Measurements from ENCODE around the gene TRIM7. TPM values are rescaled to one million over a fixed set of nuclear protein-coding genes. Genes with fewer than 3 reads are reported as not detected.
"Not testable (repeated sequence)": the region's sequence is repeated elsewhere in the genome, so short reads cannot be mapped to it uniquely, and the experiment has no call there.

The TRIM7 gene
- total and polyA plus RNA-seq, 12 donors, result 0.55 to 6.3 (median 3.8) TPM

DNA sequence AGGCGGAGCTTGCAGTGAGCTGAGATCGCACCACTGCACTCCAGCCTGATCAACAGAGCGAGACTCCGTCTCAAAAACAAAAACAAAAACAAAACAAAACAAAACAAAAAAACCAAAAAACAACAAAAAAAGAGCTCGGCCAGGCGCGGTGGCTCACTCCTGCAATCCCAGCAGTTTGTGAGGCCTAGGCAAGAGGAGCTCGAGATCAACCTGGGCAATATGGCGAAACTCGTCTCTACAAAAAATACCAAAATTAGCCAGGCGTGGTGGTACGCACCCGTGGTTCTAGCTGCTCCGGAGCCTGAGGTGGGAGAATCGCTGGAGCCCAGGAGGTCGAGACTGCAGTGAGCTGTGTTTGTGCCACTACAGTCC is 20.2 kb downstream of the TRIM7 start:
- Histone ChIP-seq H3K36me3 (replicated peaks in 1 of 2) (no peaks in the 10 kb centered on the region), H3K4me3 (peak overlapping the region in 1 of 4 donors; percentile 68), H3K9me3 (replicated peaks in 1 of 3) (no peaks in the 10 kb centered on the region), H3K4me1 (replicated peaks in 1 of 2) (peaks cover 11 to 12% of the 10 kb centered on the region in 2 donors), H3K27ac (no peak overlapping the region), H3K27me3 (no peaks in the 10 kb centered on the region)
- intact Hi-C loops (cut with DNase I), result loop anchor here (5.0 kb wide), 2 partner anchors 37 to 77 kb away; partner anchors contain the start of genes TRIM41 (in 1 of the 2) and TRIM52 (in 1 of the 2)
- no peak for DNase-seq
- TF ChIP-seq POLR2A (IDR thresholded peaks at IDR 0.05), result no peak
- TF ChIP-seq, protein P1, sequence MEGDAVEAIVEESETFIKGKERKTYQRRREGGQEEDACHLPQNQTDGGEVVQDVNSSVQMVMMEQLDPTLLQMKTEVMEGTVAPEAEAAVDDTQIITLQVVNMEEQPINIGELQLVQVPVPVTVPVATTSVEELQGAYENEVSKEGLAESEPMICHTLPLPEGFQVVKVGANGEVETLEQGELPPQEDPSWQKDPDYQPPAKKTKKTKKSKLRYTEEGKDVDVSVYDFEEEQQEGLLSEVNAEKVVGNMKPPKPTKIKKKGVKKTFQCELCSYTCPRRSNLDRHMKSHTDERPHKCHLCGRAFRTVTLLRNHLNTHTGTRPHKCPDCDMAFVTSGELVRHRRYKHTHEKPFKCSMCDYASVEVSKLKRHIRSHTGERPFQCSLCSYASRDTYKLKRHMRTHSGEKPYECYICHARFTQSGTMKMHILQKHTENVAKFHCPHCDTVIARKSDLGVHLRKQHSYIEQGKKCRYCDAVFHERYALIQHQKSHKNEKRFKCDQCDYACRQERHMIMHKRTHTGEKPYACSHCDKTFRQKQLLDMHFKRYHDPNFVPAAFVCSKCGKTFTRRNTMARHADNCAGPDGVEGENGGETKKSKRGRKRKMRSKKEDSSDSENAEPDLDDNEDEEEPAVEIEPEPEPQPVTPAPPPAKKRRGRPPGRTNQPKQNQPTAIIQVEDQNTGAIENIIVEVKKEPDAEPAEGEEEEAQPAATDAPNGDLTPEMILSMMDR (IDR thresholded peaks at IDR 0.05), result no peak
- WGBS, 4 donors, result 79 to 88% (median 86%) methylated on average over 16 of the region's 16 CpGs

GRCh38 chr5:181182651-181183050 is 22.3 kb downstream of the TRIM7 start:
- DNase-seq, result no peak
- Histone ChIP-seq H3K36me3 (replicated peaks in 1 of 2) (no peaks in the 10 kb centered on the region), H3K27me3 (no peaks in the 10 kb centered on the region), H3K9me3 (replicated peaks in 1 of 3) (no peaks in the 10 kb centered on the region), H3K4me3 (no peak overlapping the region), H3K4me1 (replicated peaks in 1 of 2) (peaks cover 5 to 11% of the 10 kb centered on the region in 2 donors), H3K27ac (no peak overlapping the region)
- intact Hi-C loops (cut with DNase I), result no loop called here
- no peak for TF ChIP-seq POLR2A (IDR thresholded peaks at IDR 0.05)
- TF ChIP-seq, protein P1 (IDR thresholded peaks at IDR 0.05), result no peak
- 70 to 85% (median 81%) methylated on average over 12 of the region's 12 CpGs for WGBS, 4 donors

DNA sequence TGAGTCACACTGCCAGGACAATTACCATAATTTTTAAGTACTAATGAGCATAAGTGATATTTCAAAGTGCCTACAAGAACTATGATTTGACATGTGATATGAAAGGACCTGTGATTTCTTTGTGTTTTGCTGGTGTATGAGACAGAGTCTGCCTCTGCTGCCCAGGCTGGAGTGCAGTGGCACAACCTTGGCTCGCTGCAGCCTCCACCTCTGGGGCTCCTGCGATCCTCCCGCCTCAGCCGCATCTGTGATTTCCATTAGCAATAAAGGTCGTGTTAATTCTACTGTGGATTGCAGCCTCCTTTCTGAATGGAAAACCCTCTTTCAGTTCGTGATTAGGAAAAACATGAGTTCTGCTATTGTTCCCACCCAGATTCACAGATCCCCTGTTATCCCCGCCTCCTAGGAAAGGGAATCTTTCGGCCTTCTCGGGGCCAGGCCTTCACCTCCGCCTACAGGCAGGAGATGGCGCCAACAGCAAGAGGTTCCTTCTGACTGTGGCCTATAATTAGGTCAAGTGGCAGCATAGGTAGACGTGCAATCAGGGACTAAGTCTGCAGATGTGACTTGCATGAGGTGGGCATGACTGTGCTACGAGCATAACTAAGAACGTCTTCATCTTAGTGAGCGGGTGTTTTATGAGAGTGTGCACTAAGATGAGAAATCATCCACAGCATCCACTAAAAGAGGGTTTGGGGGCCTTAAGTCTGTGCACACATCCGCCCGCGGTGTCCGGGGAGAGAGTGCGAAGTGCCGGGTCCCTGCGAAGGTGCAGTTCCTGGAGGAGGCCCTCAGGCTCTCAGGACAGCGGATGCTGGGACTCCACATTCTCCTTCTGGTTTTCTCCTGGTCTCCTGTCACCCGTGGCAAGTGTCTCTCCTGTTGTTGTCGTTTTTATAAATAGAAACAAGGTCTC is 23.1 kb downstream of the TRIM7 start:
- H3K4me1 ChIP-seq (replicated peaks in 1 of 2), result peaks cover 5 to 11% of the 10 kb centered on the region in 2 donors
- no peaks in the 10 kb centered on the region for H3K9me3 ChIP-seq (replicated peaks in 1 of 3)
- H3K27me3 ChIP-seq, result no peaks in the 10 kb centered on the region
- 40 to 54% (median 51%) methylated on average over 16 to 25 of the region's 25 CpGs for WGBS, 4 donors
- DNase-seq, result peak in 6 of 7 donors; percentile 65 to 85 (median 75)
- H3K4me3 ChIP-seq, result no peak overlapping the region
- no peaks in the 10 kb centered on the region for H3K36me3 ChIP-seq (replicated peaks in 1 of 2)
- no peak for TF ChIP-seq POLR2A (IDR thresholded peaks at IDR 0.05)
- TF ChIP-seq, protein P1 (IDR thresholded peaks at IDR 0.05), result peak; percentile 69 to 85 (median 78)
- H3K27ac ChIP-seq, result no peak overlapping the region
- intact Hi-C loops (cut with DNase I), result no loop called here

DNA sequence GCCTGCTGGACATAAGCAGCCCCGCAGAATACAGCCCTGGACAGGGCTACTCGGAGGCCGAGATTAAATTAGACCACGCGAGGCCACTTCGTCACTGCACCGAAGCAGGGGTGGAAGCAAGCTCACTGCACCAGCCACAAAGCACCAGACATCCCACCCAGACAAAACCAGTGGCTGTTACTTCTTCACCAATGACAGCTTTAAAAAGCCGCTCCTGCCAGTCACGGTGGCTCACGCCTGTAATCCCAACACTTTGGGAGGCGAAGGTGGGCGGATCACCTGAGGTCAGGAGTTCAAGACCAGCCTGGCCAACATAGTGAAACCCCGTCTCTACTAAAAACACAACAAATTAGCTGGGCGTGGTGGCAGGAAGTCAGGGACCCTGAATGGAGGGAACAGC is 27.4 kb downstream of the TRIM7 start:
- H3K27ac ChIP-seq; intact Hi-C loops (cut with DNase I); H3K4me1 ChIP-seq (replicated peaks in 1 of 2); H3K4me3 ChIP-seq; H3K36me3 ChIP-seq (replicated peaks in 1 of 2); H3K9me3 ChIP-seq (replicated peaks in 1 of 3); DNase-seq: not testable (repeated sequence)
- WGBS, 4 donors, result 65 to 72% (median 69%) methylated on average over 7 to 14 of the region's 14 CpGs
- H3K27me3 ChIP-seq, result peaks cover 32% of the 10 kb centered on the region

Measured in adrenal gland (tissue), 12 donors.